Right atrium auricular region (tissue), 2 donors: ENCODE measurements around the gene MNT. TPM values are rescaled to one million over a fixed set of nuclear protein-coding genes. Genes with fewer than 3 reads are reported as not detected.

Source experiments
- DNase-seq: peaks from one replicate; pipeline ENCODE4 v3.0.0-alpha.2; 2019; ENCODE audit warnings: low spot score
- H3K27ac ChIP-seq, 2 donors: fragments of 200-600 bp; sonication (generic); 1 replicate in 1 of 2; 2 replicates in 1 of 2; pipeline ENCODE4 v1.5.1; 2016 to 2019
- H3K27me3 ChIP-seq, 2 donors: fragments of 200-600 bp; sonication (generic); one replicate each; pipeline versions ENCODE4 v1.5.1 to v1.6.0; 2017 to 2019
- H3K36me3 ChIP-seq: fragments of 200-600 bp; sonication (generic); one replicate; pipeline ENCODE4 v1.5.1; 2016
- H3K4me1 ChIP-seq, 2 donors: fragments of 200-600 bp; sonication (generic); one replicate each; pipeline versions ENCODE4 v1.5.1 to v1.6.0; 2017 to 2019
- H3K4me3 ChIP-seq, 2 donors: fragments of 200-600 bp; sonication (generic); 1 replicate in 1 of 2; 2 replicates in 1 of 2; pipeline ENCODE4 v1.5.1; 2017 to 2019; ENCODE audit warnings: mild to moderate bottlenecking in 1 of 2, moderate library complexity in 1 of 2
- H3K9me3 ChIP-seq, 2 donors: fragments of 200-600 bp; sonication (generic); one replicate each; pipeline ENCODE4 v1.5.1; 2019
- CTCF ChIP-seq, 2 donors: fragments of 200-600 bp; sonication (generic); IDR thresholded peaks; one replicate each; pipeline ENCODE4 v1.5.1; 2019; ENCODE audit warnings: antibody characterized with exemption in 2 of 2
- total RNA-seq, 2 donors: library from RNA; depleted of rRNA; stranded (reverse); fragments of >200 nt; gene quantifications; one replicate each; pipeline ENCODE4 v1.1.0, GENCODE V29; 2016

MNT gene
- total RNA-seq, 2 donors from 2014 or later: 3.7 to 7.7 TPM

GRCh38 chr17:2396568-2397246 lies 4.2 kb downstream of the MNT start:
- peaks cover 0 to 62% of the 10 kb centered on the region in 2 donors for H3K4me1 ChIP-seq
- H3K27ac ChIP-seq: peak overlapping the region; percentile 99 to 100
- DNase-seq: peak; percentile 97
- peak overlapping the region; percentile 19 to 47 for H3K4me3 ChIP-seq
- no peaks in the 10 kb centered on the region for H3K27me3 ChIP-seq
- no peak for TF ChIP-seq CTCF (IDR thresholded peaks at IDR 0.05)
- H3K9me3 ChIP-seq: no peaks in the 10 kb centered on the region
- H3K36me3 ChIP-seq: no peaks in the 10 kb centered on the region

DNA sequence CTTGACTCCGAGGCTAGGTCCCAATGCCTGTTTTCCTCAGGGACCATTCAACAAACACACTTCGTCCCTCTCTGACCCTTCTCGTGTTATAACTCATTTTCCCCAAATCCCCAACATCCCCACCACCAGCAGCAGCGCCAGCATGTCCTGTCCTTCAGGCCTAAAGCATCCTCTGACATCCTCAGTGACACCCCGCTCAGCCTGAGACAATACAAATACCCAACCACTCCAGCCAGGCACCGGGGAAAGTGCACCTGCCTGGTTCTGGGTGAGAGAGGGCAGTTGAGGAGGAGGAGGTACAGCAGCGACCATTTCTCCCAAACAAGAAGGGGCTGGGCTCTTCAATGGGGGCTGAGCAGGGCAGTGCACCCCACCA lies 4.7 kb downstream of the MNT start:
- H3K27me3 ChIP-seq: no peaks in the 10 kb centered on the region
- H3K27ac ChIP-seq: peak overlapping the region; percentile 99 to 100
- peak overlapping the region; percentile 19 to 47 for H3K4me3 ChIP-seq
- peaks cover 0 to 67% of the 10 kb centered on the region in 2 donors for H3K4me1 ChIP-seq
- no peaks in the 10 kb centered on the region for H3K36me3 ChIP-seq
- DNase-seq: no peak
- no peak for TF ChIP-seq CTCF (IDR thresholded peaks at IDR 0.05)
- H3K9me3 ChIP-seq: no peaks in the 10 kb centered on the region

DNA sequence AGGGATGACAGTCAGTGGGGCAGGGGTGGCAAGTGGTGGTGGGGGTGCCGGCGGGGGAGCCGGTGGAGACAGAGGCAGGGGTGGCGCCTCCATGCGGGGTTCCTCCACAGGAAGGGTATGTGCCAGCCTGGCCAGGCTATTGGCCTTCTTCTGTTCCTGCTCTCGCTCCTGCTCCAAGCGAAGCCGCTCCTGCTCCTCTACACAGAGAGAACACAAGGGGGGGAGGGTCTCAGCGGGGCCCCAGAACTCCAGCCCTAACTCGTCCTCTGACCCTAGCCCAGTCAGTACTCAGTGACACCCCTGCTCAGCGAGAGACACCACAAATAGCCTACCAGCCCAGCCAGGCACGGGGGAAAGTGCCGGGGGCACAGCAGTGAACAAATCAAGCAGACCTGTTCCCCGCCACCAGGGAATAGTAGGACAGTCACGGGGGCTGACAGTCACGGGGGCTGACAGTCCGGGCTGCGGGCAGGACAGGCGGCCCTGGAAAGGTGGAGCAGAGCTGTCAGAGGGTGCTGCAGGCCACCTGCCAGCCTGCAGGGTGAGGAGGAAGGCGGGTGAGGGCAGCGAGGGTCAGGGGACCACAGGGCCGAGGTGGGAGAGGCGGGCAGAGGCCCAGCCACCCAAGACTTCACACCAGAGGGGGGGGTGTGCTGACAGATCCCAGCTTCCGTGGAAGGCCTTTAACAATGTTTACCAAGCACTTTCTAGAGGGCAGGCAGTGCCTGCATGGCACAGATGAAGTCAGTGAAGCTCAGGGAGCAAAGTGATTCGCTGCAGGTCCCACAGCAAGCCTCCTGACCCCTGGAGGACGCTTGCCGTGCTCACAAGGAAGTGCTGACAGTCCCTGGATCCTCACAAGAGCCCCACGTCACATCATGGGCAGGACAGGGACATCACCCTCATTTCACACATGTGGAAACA lies 5.3 kb downstream of the MNT start:
- peaks cover 0 to 74% of the 10 kb centered on the region in 2 donors for H3K4me1 ChIP-seq
- H3K4me3 ChIP-seq: peak overlapping the region in 1 of 2 donors; percentile 47

GRCh38 chr17:2394775-2395201 lies 6.1 kb downstream of the MNT start:
- Histone ChIP-seq H3K36me3 (no peaks in the 10 kb centered on the region), H3K27ac (peak overlapping the region; percentile 99 to 100), H3K4me1 (peaks cover 0 to 81% of the 10 kb centered on the region in 2 donors), H3K9me3 (no peaks in the 10 kb centered on the region), H3K27me3 (no peaks in the 10 kb centered on the region), H3K4me3 (no peak overlapping the region)
- no peak for DNase-seq
- TF ChIP-seq CTCF (IDR thresholded peaks at IDR 0.05): no peak

More for the DNA sequence above, 5.3 kb downstream of the MNT start:
- no peaks in the 10 kb centered on the region for H3K36me3 ChIP-seq
- DNase-seq: no peak
- no peaks in the 10 kb centered on the region for H3K9me3 ChIP-seq
- TF ChIP-seq CTCF (IDR thresholded peaks at IDR 0.05): no peak
- no peaks in the 10 kb centered on the region for H3K27me3 ChIP-seq
- H3K27ac ChIP-seq: peak overlapping the region; percentile 99 to 100

DNA sequence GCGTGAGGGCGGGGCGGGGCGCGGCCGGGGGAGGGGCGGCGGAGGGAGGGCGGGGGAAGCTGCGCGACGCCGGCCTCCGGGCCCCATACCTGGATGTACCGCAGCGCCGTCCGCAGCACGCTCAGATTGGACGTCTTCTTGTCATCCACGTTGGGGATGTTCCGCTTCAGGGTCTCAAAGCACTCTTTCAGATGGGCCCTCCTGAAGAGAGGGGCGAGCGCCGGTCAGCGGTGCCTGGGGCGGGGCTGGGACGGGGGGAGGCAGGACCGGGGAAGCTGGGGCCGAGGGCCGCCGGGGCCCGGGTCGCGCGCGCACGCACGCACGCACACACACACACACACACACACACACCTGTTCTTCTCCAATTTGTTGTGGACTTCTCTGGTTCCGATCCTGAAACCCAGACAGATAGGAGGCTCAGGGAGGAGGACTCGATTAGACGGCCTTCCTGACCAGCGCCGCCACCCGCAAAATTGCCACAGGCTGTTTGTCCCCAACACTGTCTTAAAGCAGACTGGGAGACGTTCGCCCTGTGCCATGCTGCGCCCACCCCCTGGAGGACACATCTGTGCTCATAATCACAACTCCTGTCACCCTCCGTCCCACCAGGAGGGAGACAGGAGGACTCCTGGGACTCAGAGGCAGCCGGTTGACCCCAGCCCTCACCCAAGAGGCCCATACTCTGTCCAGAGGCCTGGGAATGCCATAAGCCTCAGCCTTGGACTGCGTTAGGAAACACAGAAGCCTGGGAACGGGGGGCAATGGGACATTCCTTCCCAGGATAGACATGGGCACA lies 6.7 kb downstream of the MNT start:
- Histone ChIP-seq H3K36me3 (no peaks in the 10 kb centered on the region), H3K27ac (peak overlapping the region; percentile 99 to 100), H3K27me3 (no peaks in the 10 kb centered on the region), H3K4me3 (peak overlapping the region; percentile 64 to 84), H3K9me3 (no peaks in the 10 kb centered on the region), H3K4me1 (peaks cover 0 to 79% of the 10 kb centered on the region in 2 donors)
- TF ChIP-seq CTCF (IDR thresholded peaks at IDR 0.05): no peak
- DNase-seq: no peak
